H9 (cell line): ENCODE data around the gene CDH4. TPM values are rescaled to one million over a fixed set of nuclear protein-coding genes. Genes with fewer than 3 reads are reported as not detected.

Experiments used
- DNase-seq: peaks from one replicate; pipeline ENCODE4 v3.0.0-alpha.2; 2017
- H2AFZ ChIP-seq: one replicate; pipeline ENCODE4 v1.6.1; 2013; ENCODE audit warnings: mild to moderate bottlenecking, low read length, control low read depth, moderate library complexity
- H2AK5ac ChIP-seq: 2 replicates; pipeline ENCODE4 v1.6.1; 2013; ENCODE audit warnings: low read length, control low read depth, mixed read lengths; ENCODE audit not compliant: insufficient read length
- H2BK120ac ChIP-seq: one replicate; pipeline ENCODE4 v1.6.1; 2013; ENCODE audit warnings: low read depth, mild to moderate bottlenecking, low read length, control low read depth, inconsistent platforms; ENCODE audit not compliant: poor library complexity, severe bottlenecking
- H2BK12ac ChIP-seq: 2 replicates; pipeline ENCODE4 v1.6.1; 2013; ENCODE audit warnings: low read length, control low read depth, mixed read lengths, low read depth; ENCODE audit not compliant: insufficient read length
- H2BK15ac ChIP-seq: 2 replicates; pipeline ENCODE4 v1.6.1; 2013; ENCODE audit warnings: low read depth, low read length, control low read depth
- H2BK20ac ChIP-seq: one replicate; pipeline ENCODE4 v1.6.1; 2013; ENCODE audit warnings: low read depth, mild to moderate bottlenecking, low read length, control low read depth, inconsistent platforms; ENCODE audit not compliant: poor library complexity, severe bottlenecking
- H2BK5ac ChIP-seq: 2 replicates; pipeline ENCODE4 v1.6.1; 2013; ENCODE audit warnings: low read length, control low read depth, mixed read lengths; ENCODE audit not compliant: insufficient read length
- H3K14ac ChIP-seq: 2 replicates; pipeline ENCODE4 v1.6.1; 2013; ENCODE audit warnings: low read length, control low read depth; ENCODE audit not compliant: insufficient read depth
- H3K18ac ChIP-seq: 2 replicates; pipeline ENCODE4 v1.6.1; 2013; ENCODE audit warnings: low read depth, mild to moderate bottlenecking, mixed read lengths, low read length, control low read depth; ENCODE audit not compliant: insufficient read length
- H3K23ac ChIP-seq: 2 replicates; pipeline ENCODE4 v1.6.1; 2013; ENCODE audit warnings: low read length, control low read depth, mixed read lengths, low read depth; ENCODE audit not compliant: insufficient read length
- H3K23me2 ChIP-seq: 2 replicates; pipeline ENCODE4 v1.6.1; 2013; ENCODE audit warnings: low read depth, mild to moderate bottlenecking, mixed read lengths, low read length, control low read depth; ENCODE audit not compliant: insufficient read length, poor library complexity, severe bottlenecking
- H3K27ac ChIP-seq: 2 replicates; pipeline ENCODE4 v1.5.1; 2013; ENCODE audit warnings: low read length, control low read depth, mixed read lengths, low read depth; ENCODE audit not compliant: insufficient read length
- H3K27me3 ChIP-seq: 2 replicates; pipeline ENCODE4 v1.6.1; 2013; ENCODE audit warnings: low read length, control low read depth, inconsistent platforms; ENCODE audit not compliant: insufficient read depth
- H3K4ac ChIP-seq: 2 replicates; pipeline ENCODE4 v1.6.1; 2013; ENCODE audit warnings: low read depth, mild to moderate bottlenecking, control low read depth, inconsistent platforms, low read length, moderate library complexity
- H3K4me1 ChIP-seq: 2 replicates; pipeline ENCODE4 v1.6.1; 2013; ENCODE audit warnings: low read length, control low read depth, inconsistent platforms; ENCODE audit not compliant: insufficient read depth
- H3K4me2 ChIP-seq: 2 replicates; pipeline ENCODE4 v1.6.1; 2013; ENCODE audit warnings: low read length, control low read depth, mixed read lengths; ENCODE audit not compliant: insufficient read length, insufficient read depth
- H3K56ac ChIP-seq: 2 replicates; pipeline ENCODE4 v1.6.1; 2013; ENCODE audit warnings: low read depth, mild to moderate bottlenecking, mixed read lengths, low read length, control low read depth; ENCODE audit not compliant: insufficient read length
- H3K79me1 ChIP-seq: 2 replicates; pipeline ENCODE4 v1.6.1; 2013; ENCODE audit warnings: low read depth, mild to moderate bottlenecking, moderate library complexity, low read length, control low read depth, inconsistent platforms; ENCODE audit not compliant: insufficient read depth, poor library complexity, severe bottlenecking
- H3K79me2 ChIP-seq: 2 replicates; pipeline ENCODE4 v1.6.1; 2013; ENCODE audit warnings: low read length, control low read depth, inconsistent platforms; ENCODE audit not compliant: insufficient read depth
- H3K9ac ChIP-seq: 2 replicates; pipeline ENCODE4 v1.6.1; 2013; ENCODE audit warnings: low read length, control low read depth, mixed read lengths; ENCODE audit not compliant: insufficient read length; ENCODE audit errors: extremely low read depth
- H3K9me3 ChIP-seq: one replicate; pipeline ENCODE4 v1.6.1; 2013; ENCODE audit warnings: low read depth, low read length, inconsistent platforms; ENCODE audit not compliant: control insufficient read depth
- H3T11ph ChIP-seq: one replicate; pipeline ENCODE4 v1.6.1; 2013; ENCODE audit warnings: mild to moderate bottlenecking, low read length, control low read depth, inconsistent platforms
- H4K20me1 ChIP-seq: one replicate; pipeline ENCODE4 v1.6.1; 2013; ENCODE audit not compliant: control insufficient read depth, insufficient read length, insufficient read depth
- H4K5ac ChIP-seq: 2 replicates; pipeline ENCODE4 v1.6.1; 2013; ENCODE audit warnings: low read depth, mild to moderate bottlenecking, mixed read lengths, low read length, control low read depth; ENCODE audit not compliant: insufficient read length
- H4K8ac ChIP-seq: replicated peaks from 2 replicates; pipeline ENCODE4 v1.6.1; 2013; ENCODE audit warnings: low read length, control low read depth, mixed read lengths, low read depth; ENCODE audit not compliant: insufficient read length
- H4K91ac ChIP-seq: 2 replicates; pipeline ENCODE4 v1.6.1; 2013; ENCODE audit warnings: low read depth, mild to moderate bottlenecking, moderate library complexity, mixed read lengths, low read length, control low read depth; ENCODE audit not compliant: insufficient read length
- H3K27ac Mint-ChIP-seq, 3 experiments: 2 replicates in 2 of 3; 3 replicates in 1 of 3; pipeline ENCODE4 v1.8.0; 2020 to 2021; ENCODE audit warnings: mixed read lengths in 3 of 3, mild to moderate bottlenecking in 1 of 3, moderate library complexity in 1 of 3
- H3K27me3 Mint-ChIP-seq: 2 replicates; pipeline ENCODE4 v1.8.0; 2021; ENCODE audit warnings: low read depth, mild to moderate bottlenecking, moderate library complexity, mixed read lengths
- H3K36me3 Mint-ChIP-seq, 3 experiments: 2 replicates in 2 of 3; 3 replicates in 1 of 3; pipeline ENCODE4 v1.8.0; 2020 to 2021; ENCODE audit warnings: low read depth in 3 of 3, mixed read lengths in 3 of 3; ENCODE audit not compliant: insufficient read depth in 1 of 3
- H3K4me1 Mint-ChIP-seq, 2 experiments: 2 replicates each; pipeline ENCODE4 v1.8.0; 2020; ENCODE audit warnings: mixed read lengths in 2 of 2
- H3K4me3 Mint-ChIP-seq, 2 experiments: 2 replicates in 1 of 2; 3 replicates in 1 of 2; pipeline ENCODE4 v1.8.0; 2020 to 2021; ENCODE audit warnings: mild to moderate bottlenecking in 2 of 2, mixed read lengths in 2 of 2, moderate library complexity in 1 of 2
- H3K9me3 Mint-ChIP-seq, 2 experiments: 2 replicates in 1 of 2; 3 replicates in 1 of 2; pipeline ENCODE4 v1.8.0; 2020; ENCODE audit warnings: mild to moderate bottlenecking in 2 of 2, mixed read lengths in 2 of 2, moderate library complexity in 1 of 2
- CTCF ChIP-seq: fragments of 200-600 bp; sonication (generic); conservative IDR thresholded peaks from 3 replicates; pipeline ENCODE4 v1.8.0; 2021; ENCODE audit warnings: antibody characterized with exemption, mild to moderate bottlenecking
- WGBS: extraction: QIAGEN DNeasy Blood & Tissue Kit; methylation state at CpG from one replicate; pipeline ENCODE4 v1.1.7; 2013; ENCODE audit warnings: missing lambda C conversion rate, low lambda C conversion rate, mixed read lengths; ENCODE audit not compliant: insufficient read length; ENCODE audit errors: extremely low coverage; 5-methylcytosine and 5-hydroxymethylcytosine counted together
- total RNA-seq: library from RNA; stranded (reverse); gene quantifications from 2 replicates; pipeline ENCODE4 v1.2.1, GENCODE V29; 2021

The CDH4 gene
- total RNA-seq, 1 experiment from 2014 or later = 3.0 TPM

DNA sequence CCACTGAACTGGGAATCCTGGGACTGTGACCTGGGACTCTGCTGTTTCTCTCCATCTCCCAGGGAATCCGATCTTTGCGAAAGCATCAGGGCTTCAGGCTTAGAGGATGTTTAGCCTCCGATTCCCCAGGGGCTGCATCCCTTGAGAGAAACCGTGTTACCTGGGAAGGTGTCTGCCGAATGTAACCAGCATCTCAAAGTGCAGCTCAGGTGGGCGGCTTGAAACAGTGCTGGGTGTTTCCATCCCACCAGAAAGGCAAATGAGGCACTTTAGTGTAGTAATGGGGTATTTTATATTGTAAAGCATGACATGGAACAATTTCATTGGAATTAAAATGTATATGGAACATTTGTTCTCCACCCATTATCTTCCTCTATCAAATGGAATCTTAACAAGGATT, 15.2 kb downstream of the CDH4 start:
- Histone ChIP-seq H3K79me1 (no peaks in the 10 kb centered on the region), H3K27me3 (no peaks in the 10 kb centered on the region; the same call in 1 of the 2 replicates)

More for the DNA sequence above, 15.2 kb downstream of the CDH4 start:
- peaks cover 34% of the 10 kb centered on the region for H3K27me3 Mint-ChIP-seq
- Histone ChIP-seq H3K9me3 (no peaks in the 10 kb centered on the region), H2AK5ac (no peak overlapping the region), H2BK12ac (no peak overlapping the region), H3K9ac (no peak overlapping the region), H2BK5ac (no peak overlapping the region), H3K4me2 (no peak overlapping the region), H3K27ac (no peak overlapping the region), H3K56ac (no peak overlapping the region), H4K91ac (no peak overlapping the region), H3K4me1 (no peaks in the 10 kb centered on the region; the same call in 1 of the 2 replicates), H3K23me2 (no peaks in the 10 kb centered on the region), H2BK15ac (no peak overlapping the region), H3K79me2 (no peaks in the 10 kb centered on the region), H4K20me1 (no peaks in the 10 kb centered on the region), H3K23ac (no peak overlapping the region), H3T11ph (no peak overlapping the region), H4K5ac (no peak overlapping the region), H3K4ac (no peak overlapping the region), H3K18ac (no peak overlapping the region), H4K8ac (no peak overlapping the region), H3K14ac (no peak overlapping the region), H2AFZ (no peak overlapping the region), H2BK120ac (no peak overlapping the region), H2BK20ac (no peak overlapping the region)
- no peak for TF ChIP-seq CTCF
- no peak for DNase-seq
- H3K9me3 Mint-ChIP-seq = peaks cover 0 to 3% of the 10 kb centered on the region in 2 experiments; a peak in 2 of 5 replicates
- peaks cover 29 to 34% of the 10 kb centered on the region in 2 experiments for H3K4me1 Mint-ChIP-seq
- H3K27ac Mint-ChIP-seq = no peak overlapping the region
- no CpG with 5 or more reads among the region's 6 CpGs for WGBS
- no peak overlapping the region for H3K4me3 Mint-ChIP-seq
- peaks cover 0 to 11% (median 8%) of the 10 kb centered on the region in 3 experiments; a peak in 6 of 7 replicates for H3K36me3 Mint-ChIP-seq
